NCI-H748 treated with DMSO at 0.1 percent for 48 hours (cell line): ENCODE measurements around the gene PTPN4.
"Not testable (repeated sequence)": the region's sequence is repeated elsewhere in the genome, so short reads cannot be mapped to it uniquely, and the experiment has no call there.

Experiments used
- DNase-seq: peaks from one replicate; lab custom pipeline; 2025; lab: John Stamatoyannopoulos, UW

The PTPN4 gene

DNA sequence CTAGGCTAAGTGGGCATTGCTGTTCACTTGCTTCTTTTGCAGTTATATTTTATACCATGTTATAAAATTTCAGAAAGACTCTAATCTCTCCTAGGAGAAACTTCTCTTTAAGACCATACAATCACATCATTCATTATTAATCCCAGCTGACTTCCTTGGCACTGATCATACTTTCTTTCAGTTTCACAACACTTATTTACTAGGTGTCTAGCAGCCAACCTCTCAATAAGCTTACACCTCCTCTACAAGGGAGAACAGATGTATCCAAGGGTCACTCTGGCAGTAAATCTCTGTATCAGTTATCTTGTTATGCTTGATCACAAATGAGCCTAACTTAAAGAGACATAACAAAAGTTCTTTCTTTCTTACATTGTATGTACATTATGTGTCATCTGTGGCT is 183.3 kb downstream of the PTPN4 start:
- no peak for DNase-seq

DNA sequence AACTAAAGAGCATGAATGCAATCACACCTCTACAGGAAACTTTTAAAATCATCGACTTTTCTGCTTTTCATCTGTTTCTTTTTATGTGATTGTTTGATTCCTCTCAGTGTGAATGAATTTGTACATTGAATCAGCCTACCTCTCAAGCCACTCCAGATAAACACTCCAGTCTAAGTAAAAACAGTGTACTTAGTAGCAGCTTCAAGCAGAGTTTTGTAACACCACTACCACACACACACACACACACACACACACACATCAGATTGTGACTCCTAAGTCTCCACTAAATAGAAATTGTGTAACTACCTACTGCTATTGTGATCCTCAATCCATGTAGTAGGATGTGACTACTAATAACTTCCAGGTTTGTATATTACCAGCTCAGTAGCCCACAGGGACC is 187.8 kb downstream of the PTPN4 start:
- DNase-seq: no peak

DNA sequence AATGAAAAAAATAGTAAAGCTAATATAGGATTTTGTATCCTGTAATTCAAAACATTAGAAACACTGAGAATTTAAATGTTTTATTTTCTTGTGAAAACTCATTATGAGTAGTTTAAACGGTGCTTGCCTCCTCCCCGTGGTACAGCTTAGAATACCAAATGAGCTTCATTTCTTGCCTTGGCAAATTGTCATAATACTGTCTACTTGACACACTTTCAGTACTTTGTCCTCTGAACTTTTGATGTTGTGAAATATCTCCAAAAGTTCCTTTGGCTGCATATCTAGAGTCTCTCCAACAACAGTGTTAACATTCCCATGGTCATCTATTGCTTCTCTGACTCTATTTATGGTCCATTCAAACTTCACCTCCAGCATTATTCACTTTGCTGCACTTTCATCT is 191.2 kb downstream of the PTPN4 start:
- no peak for DNase-seq

DNA sequence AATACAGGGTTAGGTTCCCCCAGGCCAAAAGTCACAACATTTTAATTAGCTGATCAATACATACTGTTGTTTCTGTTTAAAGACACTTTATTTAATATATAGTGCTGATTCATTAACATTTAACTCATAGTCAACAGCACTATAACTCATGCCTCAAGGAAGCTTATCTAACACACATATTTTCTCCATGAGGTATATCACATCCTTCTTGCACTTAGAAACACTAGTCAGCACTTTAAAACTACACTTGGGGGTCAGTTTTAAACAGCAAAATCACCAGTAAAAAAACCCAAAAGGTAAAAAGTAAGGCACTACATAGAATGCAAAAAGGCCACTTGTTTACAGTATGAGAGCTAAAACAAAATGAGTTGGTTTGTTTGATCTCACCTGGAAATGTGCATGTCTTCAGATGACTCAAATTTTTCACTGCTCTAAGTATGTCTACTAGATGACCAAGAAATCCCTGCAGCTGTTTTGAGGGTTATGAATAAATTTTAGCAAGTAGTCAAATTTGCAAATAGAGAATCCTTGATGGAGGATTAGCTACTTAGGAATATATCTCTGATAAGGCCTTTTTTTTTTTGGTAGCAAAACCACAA is 199.0 kb downstream of the PTPN4 start:
- no peak for DNase-seq

DNA sequence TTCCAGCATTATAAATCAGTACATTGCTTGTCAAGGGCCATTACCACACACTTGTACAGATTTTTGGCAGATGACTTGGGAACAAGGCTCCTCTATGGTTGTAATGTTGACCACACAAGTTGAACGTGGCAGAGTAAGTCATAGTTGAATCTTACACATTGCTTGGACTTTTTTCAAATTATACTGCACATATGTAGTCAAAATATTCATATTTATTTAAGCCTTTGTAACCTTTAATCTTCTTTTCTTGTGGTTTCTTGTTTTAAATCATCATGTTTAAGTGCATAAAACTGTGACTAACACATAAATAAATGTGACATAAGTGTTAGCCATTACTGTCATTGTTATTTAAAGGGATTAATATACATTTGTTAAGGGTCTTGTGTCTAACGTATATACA is 201.1 kb downstream of the PTPN4 start:
- DNase-seq: no peak

DNA sequence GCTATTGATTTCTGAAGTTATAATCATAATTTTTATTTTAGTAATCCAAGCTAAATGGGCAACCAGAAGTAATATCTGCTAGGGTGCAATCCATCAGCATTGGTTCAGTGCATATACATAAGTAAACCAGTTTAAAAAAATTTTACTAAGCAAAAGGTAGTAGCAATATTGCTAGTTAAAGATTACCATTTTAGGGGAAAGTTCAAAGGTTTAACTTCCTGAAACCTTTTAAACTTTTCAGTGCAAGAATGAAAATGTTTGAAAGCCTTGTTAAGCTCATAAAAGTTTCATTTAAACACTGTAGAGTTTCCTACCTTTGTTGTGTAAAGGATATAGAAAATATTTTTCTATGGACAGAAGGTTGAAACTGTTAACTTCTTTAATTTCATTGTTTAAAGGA is 222.2 kb downstream of the PTPN4 start:
- DNase-seq: no peak

DNA sequence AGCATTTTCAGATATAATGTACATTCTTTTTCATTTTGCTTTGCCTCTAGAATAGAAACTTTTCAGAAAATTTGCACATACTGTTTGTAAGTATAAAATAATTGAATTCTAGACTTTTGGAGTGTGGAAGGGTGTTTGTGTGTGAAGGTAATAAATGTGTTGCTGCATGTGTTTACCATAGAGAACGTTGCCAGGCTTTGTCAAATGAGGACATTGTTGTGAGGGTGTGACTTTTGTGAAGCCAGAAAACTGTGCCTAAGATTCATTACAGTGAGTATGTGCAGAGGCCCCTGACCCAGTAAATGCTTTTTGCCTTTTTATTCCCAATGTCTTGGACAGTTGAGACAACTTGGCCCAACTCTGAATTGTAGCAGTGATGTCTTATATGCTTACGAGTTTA is 222.8 kb downstream of the PTPN4 start:
- DNase-seq: no peak

DNA sequence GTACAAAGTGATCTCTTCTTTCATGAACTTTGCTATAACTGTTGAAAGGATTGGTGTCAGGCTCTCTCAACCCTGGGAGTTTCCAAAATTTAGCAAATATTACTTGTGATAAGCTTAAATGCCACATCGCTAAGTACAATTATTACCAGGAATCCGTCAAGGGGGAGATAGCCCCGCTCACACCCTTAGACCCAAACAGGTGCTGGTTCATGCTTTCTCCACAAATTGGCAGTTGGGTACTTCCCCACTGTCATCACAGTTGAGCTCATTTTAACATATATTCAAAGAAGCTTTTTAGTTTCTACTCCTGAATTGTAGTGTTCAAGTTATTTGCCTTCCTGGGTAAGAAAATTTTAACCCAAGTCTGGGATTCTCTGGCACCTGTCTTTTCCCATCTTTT is 223.4 kb downstream of the PTPN4 start:
- no peak for DNase-seq

DNA sequence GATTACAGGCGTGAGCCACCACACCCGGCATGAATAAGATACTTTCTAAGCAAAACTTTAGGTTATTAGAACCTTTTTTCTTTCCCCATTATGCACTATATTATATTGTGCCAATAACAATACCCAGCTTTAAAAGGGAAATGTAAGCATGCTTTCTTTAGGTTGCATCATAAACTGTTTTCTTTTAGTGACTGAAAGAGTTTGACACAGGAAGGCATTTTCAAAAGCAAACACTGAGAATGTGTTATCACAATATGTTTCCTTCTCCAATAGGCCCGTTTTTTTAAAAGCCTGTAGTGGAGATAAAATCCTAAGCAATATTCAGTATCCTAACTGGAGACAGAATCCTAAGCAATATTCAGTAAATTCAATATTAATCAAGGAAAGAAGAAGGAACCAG is 236.4 kb downstream of the PTPN4 start:
- no peak for DNase-seq

DNA sequence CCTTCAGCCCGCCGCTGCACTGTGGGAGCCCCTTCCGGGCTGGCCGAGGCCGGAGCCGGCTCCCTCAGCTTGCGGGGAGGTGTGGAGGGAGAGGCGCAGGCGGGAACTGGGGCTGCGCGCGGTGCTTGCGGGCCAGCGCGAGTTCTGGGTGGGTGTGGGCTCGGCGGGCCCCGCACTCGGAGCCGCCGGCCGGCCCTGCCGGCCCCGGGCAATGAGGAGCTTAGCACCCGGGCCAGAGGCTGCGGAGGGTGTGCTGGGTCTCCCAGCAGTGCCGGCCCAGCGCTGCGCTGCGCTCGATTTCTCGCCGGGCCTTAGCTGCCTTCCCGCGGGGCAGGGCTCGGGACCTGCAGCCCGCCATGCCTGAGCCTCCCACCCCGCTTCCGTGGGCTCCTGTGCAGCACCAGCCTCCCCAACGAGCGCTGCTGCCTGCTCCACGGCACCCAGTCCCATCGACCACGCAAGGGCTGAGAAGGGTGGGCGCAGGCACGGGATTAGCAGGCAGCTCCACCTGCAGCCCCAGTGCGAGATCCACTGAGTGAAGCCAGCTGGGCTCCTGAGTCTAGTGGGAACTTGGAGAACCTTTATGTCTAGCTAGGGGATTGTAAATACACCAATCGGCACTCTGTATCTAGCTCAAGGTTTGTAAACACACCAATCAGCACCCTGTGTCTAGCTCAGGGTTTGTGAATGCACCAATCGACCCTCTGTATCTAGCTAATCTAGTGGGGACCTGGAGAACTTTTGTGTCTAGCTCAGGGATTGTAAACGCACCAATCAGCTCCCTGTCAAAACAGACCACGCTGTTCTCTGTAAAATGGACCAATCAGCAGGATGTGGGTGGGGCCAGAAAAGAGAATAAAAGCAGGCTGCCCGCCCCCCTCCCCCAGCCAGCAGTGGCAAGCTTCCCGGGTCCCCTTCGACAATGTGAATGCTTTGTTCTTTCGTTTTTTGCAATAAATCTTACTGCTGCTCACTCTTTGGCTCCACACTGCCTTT is 237.5 kb downstream of the PTPN4 start:
- not testable (repeated sequence) for DNase-seq

DNA sequence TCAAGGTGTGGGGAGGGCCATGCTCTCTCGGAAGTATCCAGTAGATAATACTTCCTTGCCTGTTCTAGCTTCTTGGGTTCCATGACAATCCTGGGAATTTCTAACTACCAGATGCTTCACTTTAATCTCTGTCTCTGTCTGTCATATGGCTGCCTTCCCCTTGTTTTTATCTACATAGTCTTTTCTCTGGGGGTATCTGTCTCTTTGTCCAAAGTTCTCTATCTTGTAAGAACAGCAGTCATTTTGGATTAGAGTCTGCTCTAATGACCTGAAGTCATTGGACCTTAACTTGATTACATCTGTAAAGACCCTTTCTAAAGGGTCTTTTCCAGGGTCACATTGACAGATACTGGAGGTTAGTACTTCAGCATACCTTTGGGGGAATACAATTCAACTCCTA is 241.7 kb downstream of the PTPN4 start:
- no peak for DNase-seq

DNA sequence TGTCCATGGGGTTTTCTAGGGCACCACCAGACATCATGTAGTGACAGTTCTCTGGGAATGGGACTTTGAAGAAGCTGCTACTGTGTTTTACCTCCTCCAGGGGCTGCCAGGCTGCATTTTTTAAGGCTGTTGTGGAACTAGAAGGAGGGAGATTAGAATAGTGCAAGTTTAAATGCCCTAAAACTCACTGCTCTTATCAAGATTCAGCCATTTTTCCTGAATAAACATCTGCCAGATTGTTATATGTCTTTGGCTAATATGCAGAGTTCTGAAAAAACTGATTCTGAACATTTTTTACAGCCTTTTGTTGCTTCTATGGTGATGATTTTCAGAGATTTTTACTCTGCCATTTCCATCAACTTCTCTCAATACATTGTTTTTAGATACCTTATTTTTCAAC is 244.5 kb downstream of the PTPN4 start:
- DNase-seq: no peak

DNA sequence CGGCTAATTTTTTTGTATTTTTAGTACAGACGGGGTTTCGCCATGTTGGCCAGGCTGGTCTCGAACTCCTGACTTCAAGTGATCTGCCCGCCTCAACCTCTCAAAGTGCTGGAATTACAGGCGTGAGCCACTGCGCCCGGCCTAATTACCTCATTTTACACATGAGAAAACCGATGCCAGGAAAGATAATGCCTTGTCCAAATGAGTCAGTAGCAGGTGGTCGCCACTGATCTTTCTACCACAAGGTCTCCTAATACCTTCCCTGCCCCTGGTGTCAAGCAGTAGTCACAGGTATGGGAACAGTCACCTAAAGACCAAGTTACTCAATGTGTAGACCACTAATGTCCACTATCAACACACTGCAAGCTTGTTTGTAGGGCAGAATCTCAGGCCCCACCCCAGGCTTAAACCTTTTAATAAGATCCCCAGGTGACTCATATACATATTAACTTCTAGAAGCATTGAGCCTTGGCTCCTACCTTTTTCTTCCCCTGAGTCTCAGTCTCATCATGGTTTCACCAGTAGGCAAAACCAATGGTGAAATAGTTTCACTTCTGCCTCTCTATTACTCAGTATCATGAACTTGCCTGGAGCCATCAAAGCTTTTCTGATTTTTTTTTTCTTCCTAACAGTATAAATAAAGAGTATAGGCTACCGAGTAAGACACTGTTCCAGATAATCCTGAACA is 246.3 kb downstream of the PTPN4 start:
- DNase-seq: no peak

DNA sequence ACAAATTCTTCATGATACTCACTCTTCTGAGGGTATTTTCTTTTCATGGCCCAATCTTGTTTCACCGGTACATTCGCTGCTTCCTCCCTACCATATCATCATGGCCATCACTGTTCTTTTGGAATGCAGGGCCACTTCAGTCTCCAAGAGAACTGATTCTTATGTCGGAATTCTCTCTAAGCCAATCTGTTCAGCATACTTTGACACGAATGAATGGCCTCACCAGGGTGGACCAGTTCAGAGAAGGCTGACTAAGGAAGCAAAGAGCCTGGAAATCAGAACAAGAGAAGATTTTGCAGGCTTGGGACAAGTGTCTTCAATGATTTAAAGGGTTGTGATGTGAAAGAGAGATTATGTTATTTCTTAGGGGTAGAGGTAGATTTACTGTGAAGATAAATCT is 248.1 kb downstream of the PTPN4 start:
- DNase-seq: no peak

DNA sequence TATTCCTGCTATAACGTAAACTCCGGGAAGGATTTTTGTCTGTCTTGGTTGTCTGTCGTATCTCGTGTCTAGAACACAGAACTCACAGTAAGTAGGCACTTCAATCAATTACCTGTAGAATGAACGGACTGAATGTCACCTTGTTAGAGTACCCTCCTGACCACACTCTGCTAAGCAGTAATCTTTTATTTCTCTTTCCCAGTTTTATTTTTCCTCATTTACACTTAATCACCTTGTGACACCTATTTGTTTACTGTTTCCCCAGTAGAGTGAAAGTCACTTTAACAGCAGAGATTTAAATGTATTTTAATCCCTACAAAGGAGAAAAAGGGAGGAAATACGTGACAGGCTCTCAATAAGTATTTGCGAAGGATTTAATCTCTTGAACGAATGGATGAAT is 252.6 kb downstream of the PTPN4 start:
- peak; percentile 34 for DNase-seq

DNA sequence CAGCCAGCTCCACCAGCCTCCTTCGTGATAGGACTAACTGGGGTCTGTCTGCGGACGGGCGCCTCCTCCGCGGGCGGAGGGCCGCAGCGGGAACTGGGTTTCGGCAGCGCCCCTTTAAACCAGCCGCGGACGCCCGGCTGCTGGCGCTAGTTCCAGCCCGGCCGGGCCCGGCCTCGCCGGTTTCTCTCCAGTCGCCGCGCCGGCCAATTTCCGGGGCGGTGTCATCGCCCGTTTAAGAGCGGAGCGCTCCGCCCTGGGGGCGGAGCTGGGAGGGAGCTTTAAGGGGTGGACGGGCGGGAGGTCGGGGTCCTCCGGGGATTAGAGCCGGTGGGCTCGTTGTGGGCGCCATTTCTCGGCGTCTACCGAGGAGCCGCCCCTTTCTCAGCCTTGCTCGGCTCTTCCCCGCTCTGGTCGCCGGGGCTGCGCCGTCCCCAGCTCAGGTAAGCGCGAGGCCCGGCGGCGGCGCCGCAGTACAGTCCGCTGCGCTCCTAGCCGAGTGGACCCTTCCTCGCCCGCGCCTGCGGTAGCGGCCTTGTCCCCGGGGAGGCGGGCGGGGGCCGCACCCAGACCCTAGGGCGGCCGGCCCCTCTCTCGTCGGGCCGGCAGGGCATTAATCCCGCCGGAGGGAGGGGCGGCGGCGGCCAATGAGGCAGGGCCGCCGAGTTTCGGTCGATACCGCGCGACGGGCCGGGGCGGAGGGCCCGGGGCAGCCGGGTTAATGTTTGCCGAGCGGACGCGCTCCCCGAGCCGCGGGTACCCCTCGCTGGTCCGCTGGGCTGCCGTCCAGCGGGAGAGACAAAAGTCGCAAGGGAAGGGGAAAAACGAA is 253.3 kb downstream of the PTPN4 start, which contains the start of gene EPB41L5:
EPB41L5 (plus strand) TSS at position 307 of the 826 bp plus-strand sequence. CDS start 6,008 bp downstream, outside the sequence.
- peak; percentile 73 for DNase-seq

DNA sequence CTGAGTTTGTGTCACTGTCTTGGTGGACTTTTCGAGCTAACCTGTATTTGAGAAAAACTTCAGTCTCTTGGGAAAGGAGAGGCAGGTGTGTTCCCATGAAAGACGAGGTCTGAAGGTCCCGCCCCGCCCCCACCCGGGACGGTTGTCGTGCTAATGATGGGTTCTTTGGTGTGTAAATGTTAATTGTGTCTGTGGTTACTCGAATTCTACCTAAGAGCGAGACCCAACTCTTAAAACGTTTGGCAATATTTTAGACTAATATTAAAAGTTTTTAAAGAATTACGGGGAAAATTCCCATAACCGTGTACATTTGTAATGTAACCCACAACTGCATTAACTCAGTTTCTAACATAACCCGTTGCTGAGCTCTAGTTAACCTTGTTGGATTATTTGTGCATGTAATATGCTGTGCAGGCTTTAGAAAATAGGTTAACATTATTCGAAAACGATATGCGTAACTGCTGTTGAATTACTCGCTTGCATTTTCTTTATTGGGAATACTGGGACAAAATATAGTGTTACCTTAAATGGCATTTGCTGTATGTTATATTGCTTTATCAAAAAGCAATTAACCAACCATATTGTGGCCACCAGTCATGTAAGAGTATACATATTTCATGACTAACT is 254.0 kb downstream of the PTPN4 start:
- DNase-seq: peak; percentile 36

DNA sequence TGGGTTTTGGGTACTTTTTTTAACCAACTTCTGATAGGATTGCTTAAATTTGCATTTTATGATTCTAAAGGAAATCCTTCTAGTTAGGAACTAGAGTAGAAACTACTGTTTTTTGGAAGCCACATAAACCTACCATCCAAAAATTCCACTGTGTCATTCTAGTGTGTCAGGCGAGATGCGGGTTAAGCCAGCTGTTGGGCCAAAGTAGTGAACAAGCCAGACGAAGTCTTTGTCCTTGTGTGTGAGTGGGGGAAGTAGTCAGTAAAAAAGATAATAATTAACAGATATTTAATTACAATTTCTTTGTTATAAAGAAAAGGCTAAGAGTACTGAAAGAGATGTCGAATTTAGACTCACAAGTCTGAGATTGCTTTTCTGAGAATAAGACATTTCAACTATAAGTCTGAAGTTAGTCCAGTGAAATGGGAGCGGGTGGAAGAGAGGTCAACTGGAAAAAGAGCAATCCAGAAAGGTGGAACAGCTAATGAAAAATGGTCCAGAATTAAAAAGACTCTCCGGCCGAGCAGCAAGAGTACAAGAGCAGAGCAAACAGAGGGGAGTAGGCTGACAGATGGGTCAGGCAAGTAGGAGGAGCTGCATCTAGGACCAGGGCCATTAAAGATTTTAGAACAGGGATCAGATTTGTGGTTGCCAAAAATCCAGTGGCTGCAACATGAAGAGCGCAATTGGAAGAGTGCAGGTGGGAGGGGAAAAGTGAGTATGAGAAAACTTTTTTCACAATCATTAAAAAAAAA is 254.7 kb downstream of the PTPN4 start:
- no peak for DNase-seq

DNA sequence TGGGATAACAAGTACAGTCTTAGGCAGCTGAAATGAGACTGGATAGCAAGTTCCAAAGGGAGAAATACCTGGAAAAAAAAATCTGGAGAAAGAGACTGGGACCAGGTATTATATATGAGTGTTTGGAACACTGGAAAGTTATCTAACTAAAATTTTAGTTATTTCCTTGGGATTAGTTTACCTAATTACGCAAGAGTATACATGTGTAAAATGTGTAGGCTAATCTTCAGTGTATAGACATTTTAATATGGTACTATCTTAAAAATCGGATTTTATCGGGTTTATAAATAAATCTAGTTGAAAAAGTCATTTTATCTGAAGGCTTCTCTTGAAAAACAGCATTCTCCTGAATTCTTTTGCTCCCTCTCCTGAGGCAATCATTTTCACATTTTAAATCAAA is 257.1 kb downstream of the PTPN4 start:
- DNase-seq: no peak

DNA sequence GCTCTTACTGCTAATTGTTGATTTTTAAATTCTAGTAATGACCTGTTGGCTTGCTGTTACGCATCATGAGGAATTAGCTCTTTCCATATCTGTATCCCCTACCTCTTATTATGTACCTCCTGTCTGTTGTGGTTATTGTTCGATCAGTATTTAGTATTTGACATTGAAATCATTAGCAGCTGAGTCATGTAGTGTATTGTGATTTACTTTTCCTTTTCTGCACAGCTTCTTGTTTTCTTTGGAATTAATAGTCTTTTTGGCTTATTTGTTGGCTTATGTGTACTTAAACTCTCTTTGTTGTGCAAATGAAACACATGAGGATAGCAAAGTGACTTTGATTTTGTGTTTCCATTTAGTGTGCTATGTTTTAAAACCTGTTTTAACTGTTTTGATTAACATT is 257.5 kb downstream of the PTPN4 start:
- no peak for DNase-seq

DNA sequence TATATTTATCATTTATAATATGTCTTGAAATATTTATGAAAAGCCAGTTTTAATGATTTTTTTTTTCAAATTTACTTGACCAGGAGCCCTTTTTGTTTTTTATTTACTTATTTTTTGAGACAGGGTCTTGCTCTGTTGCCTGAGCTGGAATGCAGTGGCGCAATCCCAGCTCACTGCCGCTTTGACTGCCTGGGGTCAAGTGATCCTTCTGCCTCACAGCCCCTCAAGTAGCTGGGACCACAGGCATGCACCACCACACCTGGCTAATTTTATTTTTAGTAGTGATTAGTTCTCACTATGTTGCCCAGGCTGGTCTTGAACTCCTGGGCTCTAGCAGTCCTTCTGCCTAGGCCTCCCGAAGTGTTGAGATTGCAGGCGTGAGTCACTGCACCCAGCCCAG is 258.8 kb downstream of the PTPN4 start:
- no peak for DNase-seq
